ENCODE results near the gene VIPAS39. TPM values are rescaled to one million over a fixed set of nuclear protein-coding genes. Genes with fewer than 3 reads are reported as not detected.
A peak's percentile ranks its signal among the peaks of the same experiment; 100 is the strongest.

The VIPAS39 gene
- total and polyA plus RNA-seq, 2 of the 13 experiments (the other 11 are each of a cell fraction or from before 2014, with no cell fraction given), result 13.3 to 21.5 TPM

- no peak for TF ChIP-seq AKNA (CRISPR knock-in tag; IDR thresholded peaks at IDR 0.05; ENCODE audit: borderline replicate concordance)
- TF ChIP-seq MATR3 (CRISPR knock-in tag; IDR thresholded peaks at IDR 0.05), result no peak
- TF ChIP-seq RXRA (CRISPR knock-in tag; IDR thresholded peaks at IDR 0.05), result peak; percentile 19; the same call in 1 of the 2 replicates
- TF ChIP-seq ZFP37 (CRISPR knock-in tag; IDR thresholded peaks at IDR 0.05; ENCODE audit: borderline replicate concordance), result peak; percentile 35; the same call in 1 of the 2 replicates
- 0 out of 2 replicates have a peak, but pooled peaks have one; percentile 46 for TF ChIP-seq PRDM10 (CRISPR knock-in tag; IDR thresholded peaks at IDR 0.05; ENCODE audit: low read depth)
- TF ChIP-seq PAXIP1 (CRISPR knock-in tag; conservative IDR thresholded peaks at IDR 0.05), result peak; percentile 95
- no peak for TF ChIP-seq ZNF839 (CRISPR knock-in tag; IDR thresholded peaks at IDR 0.05; ENCODE audit: borderline replicate concordance)
- no peak for TF ChIP-seq NFE2L2 (IDR thresholded peaks at IDR 0.05; ENCODE audit: low read length)
- TF ChIP-seq CSRNP2 (CRISPR knock-in tag; conservative IDR thresholded peaks at IDR 0.05; ENCODE audit: low read depth), result no peak
- TF ChIP-seq HNF4G (IDR thresholded peaks at IDR 0.05; ENCODE audit: borderline replicate concordance, low read depth, low read length), result peak; percentile 16; the same call in 1 of the 2 replicates
- TF ChIP-seq HNF4G (CRISPR knock-in tag; IDR thresholded peaks at IDR 0.05; ENCODE audit: borderline replicate concordance, low read depth), result no peak
- no peak for TF ChIP-seq HOXA9 (CRISPR knock-in tag; IDR thresholded peaks at IDR 0.05; ENCODE audit: borderline replicate concordance)
These were observed 44.8 kb upstream of the VIPAS39 start (continued) for GRCh38 chr14:77502109-77502782.
